Stimulated activated CD8-positive, alpha-beta memory T cell treated with anti-CD3 and anti-CD28 coated beads, Interleukin-7, amount 100 ng/mL, for 1 hour (primary cell): ENCODE measurements around the gene RTCB.

ENCODE experiments used
- DNase-seq, 2 donors: peaks; one replicate each; pipeline ENCODE4 v3.0.0-alpha.2; 2020; ENCODE audit warnings: low read depth in 2 of 2

RTCB gene

DNA sequence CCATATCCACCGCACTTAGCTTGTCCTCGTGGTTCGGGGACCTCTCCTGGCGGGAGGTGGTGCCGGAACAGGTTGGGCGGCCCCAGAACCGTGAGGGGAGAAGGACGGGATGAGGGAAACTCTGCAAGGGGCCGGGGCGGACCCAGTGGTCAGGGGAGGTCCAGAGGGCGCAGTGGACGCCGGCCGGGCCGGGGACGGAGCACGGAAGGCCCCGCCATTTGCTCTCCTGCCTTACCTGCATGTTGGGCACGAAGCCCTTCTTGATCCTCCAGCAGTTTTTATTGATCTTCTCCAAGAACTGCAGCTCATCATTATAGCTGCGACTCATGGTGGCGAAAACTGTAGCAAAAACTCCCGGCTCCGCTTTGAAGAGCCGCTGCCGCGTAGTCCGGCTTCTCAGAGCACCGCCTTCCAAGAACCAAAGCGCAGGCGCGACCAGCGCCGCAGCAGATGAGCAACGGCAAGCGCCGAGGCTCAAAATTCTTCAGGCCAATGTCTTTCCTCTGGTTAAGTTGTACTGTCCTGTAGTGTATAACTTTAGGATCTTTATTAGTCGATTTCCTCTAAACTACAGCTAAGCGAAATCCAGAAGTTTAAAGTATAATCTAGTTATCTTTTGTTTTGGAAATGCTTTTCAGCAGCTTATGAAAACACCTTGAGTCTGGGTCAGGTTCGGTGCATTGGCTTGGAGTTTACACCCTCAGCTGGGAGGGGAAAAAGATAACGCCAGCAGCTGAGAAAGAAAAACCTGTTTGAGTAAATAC, at the start of gene RTCB:
RTCB (minus strand) TSS at position 419 of the 764 bp plus-strand sequence; CDS start at position 328, 91 bp downstream.
- DNase-seq: peak; percentile 84 to 92

DNA sequence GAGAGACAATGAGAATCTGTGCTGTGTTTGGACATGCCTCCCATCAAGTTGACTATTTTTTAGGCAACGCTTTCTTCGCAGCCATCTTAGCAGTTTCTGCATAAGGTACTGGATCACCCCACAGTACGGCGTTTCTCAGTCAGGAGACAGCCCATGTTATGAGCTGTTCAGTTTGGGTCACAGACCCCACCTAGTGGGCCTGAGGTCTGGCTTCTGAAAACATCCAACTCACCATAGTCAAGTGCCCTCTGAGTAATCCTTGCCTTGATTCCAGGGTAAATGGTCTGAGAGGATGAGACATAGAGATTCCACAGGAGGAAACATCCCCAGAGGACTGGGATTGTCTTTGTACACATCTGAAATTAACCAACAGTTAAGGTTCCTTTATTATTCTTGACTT, 45.0 kb upstream of the RTCB start:
- DNase-seq: no peak

DNA sequence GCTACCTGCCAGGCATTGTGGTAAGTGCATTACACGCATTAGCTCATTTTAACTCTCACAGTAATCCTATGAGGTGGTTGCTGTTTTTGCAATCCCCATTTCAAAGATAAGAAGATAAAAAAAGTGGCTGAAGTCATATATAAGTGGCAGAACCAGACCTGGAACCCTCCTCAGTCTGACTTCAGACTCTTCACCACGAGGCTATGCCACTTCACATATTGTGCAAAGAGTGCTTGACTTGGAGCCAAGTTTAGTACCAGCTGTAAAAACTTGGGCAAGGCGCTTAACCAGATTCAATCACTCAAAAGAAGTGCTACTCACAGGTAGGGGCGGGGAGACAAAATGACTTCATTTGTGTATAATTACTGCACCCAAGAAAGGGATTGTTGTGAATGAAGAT, 36.9 kb upstream of the RTCB start:
- no peak for DNase-seq

DNA sequence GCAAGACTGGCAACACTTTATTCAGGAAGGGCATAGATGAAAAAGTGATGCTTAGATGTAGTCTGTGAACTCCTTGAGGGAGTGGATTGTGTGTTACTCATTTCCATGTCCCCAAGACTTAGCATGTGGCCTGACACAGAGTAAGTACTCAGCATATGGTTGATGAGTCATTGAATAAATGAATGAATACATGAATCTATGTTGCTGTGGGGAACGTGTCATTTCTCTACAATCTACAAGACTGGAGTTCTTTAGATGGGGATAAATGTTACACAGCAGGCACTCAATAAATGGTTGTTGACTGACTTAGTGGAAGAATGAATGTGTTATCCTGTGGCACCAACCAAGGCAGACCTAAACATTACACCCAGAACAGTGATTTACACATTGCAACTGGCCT, 34.3 kb upstream of the RTCB start:
- DNase-seq: no peak

DNA sequence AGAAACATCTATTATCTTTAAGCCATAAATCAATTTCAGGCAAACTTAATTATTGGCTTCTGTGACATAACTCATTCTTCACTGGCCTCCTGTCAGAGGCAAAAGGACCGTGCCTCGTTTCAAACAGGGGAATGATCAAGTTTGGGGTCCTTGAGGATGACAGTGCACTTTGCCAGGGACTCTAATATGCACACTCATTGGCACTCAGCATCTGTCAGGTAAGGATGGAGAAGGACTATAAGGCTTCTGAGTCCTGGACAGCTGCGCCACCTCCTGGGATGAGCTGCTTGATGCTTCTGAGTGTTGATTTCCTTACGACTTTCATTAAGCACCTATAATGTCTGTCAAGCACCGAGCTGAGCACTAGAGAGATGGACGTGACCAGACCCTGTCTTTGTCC, 32.0 kb upstream of the RTCB start:
- no peak for DNase-seq

DNA sequence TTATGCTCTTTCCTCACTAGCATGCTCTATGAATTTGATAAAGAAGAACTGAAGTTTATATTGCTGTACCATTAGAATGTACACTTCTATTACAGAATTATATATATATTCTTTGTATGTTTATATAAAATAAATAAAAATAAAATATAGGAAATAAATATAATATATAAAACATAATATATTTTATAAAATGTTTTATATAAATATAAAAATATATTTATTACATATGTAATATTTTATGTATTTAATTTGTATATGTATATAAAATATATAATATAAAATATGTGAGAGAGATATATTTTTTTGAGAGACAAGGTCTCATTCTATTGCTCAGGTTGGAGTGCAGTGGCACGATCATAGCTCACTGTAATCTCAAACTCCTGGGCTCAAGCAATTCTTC, 18.3 kb upstream of the RTCB start:
- DNase-seq: no peak

DNA sequence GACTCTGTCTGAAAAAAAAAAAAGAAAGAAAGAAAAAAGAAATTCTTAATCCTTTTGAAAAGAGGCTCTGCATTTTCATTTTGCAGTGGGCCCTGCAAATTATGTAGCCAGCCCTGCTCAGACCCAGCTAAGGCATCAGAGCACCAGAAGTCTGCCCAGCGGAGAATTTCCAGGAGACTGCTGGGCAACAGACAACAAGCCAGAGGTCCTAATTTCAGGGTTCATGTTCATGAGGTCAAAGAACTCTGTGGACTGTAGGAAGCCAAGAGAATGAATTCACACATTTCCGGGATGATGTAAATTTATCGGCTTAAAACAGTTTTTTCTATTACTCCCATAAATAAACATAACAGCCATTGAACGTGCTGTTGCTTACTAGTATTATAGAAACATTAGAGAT, 14.8 kb upstream of the RTCB start:
- DNase-seq: no peak

DNA sequence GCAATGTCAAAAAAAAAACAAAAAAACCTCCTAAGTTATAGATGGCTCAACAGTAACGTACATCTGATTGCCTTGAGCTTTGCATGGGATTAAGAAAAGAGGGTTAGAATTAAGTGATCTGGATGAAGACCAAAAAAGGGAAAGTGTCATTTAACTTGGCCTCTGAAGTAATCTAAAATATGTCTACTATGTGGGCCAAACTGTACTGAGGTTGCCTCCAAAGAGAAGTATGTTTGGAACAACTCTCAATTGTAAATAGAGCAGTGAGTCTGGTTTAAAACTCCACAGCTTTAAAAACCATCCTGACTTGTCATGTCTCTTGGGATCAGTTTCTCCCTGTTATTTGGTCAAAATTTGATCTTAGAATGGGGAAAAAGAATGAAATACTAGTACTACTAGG, 11.6 kb upstream of the RTCB start:
- DNase-seq: no peak

DNA sequence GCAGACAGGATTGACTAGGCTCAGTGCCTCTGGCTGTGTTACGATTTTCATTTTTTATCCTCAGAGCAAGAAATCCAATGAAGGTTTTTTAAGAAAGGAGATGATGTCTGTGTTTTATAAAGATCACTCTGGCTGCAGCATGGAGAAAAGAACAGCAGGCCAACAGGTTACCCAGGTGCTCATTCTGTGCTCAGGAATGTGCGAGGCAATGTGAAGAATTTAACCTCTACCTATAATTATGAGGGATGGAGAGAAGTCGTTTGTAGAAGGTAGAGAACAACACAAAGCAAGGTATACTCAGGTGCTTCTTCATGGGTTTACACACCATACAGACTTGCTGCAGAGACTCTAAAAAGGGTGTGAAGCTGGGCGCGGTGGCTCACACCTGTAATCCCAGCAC, 10.0 kb upstream of the RTCB start:
- no peak for DNase-seq

DNA sequence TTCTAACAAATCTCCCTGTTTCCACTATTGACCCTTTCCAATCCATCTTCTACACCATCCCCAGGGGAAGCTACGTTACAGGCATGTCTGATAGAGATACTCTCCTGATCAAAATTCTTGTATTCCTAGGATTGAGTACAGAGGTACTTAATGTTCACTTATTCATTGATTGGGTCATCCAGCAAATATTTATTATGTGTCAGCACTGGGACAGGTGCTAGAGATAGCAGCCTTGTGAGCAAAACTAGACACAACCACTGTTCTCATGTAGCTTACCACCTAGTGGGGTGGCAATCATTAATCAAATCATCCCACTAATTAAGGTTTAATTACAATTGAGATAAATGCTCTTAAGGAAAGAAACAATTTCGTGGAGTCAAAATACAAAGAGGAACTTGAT, 9.4 kb upstream of the RTCB start:
- no peak for DNase-seq

DNA sequence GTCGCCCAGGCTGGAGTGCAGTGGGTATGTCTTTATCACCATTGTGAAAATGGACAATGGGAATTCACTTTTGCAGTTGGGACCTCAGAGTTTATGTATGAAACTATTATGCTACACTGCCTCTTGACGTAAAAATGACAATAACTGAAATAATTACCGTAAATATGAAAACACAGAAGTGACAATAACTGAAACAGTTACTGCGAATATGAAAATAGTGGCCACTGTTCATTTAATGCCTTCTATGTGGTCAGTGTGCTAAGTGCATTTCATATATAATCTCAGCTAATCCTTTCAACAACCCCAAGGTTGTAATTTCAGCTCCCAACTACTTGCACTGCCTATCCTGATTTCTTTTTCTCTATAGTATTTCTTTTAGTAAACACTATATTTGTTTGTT, 5.9 kb upstream of the RTCB start:
- DNase-seq: no peak

DNA sequence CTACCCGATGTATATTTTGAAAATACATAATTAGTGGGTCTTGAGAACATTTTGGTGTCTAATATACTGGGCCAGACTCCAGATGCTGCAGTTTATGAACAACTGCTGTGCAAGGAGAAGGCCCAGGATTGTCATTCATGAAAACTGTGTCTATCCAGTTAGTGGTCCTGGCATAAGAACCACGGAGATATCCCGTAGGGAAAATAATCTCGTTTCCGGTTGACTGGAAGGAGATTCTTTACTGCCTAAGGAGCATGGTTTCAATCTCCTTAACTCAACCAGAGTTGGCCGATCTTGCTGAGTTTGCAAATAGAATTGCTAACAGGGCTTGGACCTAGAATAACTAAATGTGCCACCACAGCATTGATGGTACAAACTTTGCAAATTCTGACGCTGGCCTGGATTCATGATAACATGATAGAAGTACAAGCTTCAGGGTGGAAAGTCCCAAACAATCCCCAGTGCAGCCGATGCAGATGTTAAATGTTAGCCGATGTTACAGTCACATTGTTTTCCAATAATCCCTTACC, 4.6 kb upstream of the RTCB start:
- DNase-seq: no peak

DNA sequence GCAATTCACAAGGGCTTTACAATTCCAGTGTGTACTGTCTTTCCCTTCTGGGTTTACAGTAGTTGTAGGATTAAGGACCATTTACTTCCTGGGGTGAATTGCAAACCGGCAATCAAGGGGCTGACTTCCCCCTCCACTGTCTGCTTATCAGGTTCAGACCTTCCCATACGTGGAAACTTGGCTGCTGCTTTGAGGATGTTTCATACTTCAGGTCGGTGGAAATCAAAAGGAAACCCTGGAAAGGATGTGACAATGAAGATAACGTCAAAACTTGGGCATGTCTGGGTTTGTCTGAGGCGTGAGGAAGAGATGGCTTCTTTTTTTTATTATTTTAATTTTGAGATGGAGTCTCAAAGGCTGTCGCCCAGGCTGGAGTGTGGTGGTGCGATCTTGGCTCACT, 2.1 kb upstream of the RTCB start:
- no peak for DNase-seq

DNA sequence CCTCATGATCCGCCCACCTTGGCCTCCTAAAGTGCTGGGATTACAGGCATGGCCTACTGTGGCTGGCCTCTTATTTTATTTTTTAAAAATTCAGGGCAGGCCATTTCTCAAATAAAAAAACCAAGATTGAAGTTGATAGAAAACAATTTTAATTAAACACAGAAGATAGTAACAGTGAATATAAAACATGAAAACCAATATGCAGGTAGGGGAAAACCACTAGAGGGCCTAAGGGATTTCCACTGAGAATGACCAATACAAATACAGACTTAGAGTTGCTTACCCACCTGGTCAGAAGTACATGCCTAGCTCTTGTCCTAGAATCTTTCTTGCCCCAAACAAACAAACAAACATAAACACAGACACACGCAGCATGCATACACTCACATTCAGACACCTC, 1.7 kb upstream of the RTCB start:
- no peak for DNase-seq

DNA sequence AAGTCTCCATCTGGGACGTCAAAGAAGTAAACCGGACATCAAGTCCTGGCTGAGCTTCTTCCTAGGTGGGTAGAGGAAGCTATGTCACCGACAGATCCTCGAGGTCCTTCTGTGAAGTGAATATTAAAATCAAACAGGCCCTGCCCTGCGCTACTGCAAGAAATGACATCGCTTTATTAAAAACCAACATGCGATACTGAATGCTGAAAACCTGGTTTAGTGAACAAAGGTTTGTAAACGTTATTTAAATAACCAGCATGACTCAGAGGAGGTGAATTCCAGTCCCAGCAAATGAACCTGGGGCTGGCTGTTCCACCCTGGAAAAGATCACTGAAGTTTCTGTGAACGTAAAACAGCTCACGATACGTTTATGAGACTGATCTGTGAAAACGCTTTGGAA, 645 bp downstream of the RTCB start:
- no peak for DNase-seq

DNA sequence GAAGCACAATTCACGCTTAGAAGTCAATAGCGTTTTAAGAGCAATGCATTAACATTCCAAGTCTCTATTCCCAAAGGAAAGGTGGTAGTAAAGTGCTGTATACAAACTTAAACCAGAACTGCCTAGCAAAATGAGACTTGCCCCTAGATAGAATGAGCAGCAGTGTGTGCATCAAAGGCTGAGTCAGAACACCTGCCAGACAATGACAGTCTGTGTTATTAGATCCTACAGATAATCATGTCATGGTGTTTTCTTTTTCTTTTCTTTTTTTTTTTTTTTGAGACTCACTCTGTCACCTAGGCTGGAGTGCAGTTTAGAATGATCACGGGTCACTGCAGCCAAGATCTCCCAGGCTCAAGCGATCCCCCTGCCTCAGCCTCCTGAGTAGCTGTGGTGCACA, 1.6 kb downstream of the RTCB start:
- no peak for DNase-seq

DNA sequence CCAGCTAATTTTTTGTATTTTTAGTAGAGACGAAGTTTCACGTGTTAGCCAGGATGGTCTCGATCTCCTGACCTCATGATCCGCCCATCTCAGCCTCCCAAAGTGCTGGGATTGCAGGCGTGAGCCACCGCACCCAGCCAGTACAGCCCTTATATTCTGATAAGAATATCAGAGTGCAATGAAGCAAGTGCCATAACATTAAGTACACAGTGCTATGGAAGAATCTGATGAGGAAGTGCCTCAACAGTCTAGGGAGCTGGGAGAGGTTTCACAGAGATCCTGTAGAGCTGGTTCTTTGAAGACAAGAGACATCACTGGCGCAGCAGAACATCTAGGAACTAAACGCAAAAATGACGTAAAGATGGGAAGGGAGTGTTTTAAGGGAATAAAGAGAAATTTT, 2.1 kb downstream of the RTCB start:
- DNase-seq: no peak

DNA sequence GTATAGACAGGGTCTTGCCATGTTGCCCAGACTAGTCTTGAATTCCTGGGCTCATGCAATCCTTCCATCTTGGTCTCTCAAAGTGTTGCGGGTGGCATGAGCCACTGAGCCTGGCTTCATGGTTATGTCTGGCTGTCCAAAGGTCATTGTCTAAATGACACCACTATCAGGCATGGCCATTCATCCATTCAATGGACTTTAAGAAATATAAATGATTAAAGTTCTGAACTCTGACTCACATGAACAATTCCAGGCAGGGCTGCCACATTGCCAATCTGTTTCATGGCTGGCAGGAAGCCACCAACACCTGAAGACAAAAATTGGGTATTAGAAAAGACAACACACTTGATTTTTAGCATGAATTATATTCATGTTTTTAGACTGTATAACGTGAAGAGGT, 4.1 kb downstream of the RTCB start:
- no peak for DNase-seq

DNA sequence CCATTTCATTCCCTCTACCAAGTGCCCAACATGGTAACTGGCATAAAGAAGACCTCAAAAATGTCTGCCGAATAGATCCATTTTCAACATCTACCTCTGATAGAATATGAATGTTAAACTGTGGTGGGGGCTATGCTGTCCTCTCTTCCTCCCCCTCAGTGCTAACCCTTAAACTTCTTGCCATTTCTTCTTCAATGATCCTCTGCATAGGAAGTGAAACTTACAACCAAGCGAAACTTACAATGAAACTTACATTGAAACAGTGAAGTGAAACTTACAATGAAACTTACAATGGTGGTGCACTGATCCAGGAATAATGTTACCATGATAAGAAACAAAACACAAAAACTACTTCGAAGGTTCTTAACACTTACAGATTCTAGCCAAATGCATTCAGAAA, 4.7 kb downstream of the RTCB start:
- no peak for DNase-seq

DNA sequence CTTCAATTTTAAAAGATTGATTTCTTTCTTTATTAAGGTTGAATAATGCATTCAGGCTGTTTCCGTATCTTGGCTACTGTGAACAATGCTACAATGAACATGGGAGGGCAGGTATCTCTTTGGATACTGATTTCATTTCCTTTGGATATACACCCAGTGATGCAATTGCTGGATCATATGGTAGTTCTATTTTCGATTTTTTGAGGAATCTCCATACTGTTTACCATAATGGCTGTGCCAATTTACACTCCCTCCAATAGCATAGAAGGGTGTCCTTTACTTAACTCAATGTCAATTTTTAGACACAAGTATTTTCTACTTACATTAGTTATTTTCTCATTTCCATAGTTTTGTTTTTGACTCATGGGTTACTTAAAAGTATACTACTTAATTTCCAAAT, 8.0 kb downstream of the RTCB start:
- DNase-seq: no peak

DNA sequence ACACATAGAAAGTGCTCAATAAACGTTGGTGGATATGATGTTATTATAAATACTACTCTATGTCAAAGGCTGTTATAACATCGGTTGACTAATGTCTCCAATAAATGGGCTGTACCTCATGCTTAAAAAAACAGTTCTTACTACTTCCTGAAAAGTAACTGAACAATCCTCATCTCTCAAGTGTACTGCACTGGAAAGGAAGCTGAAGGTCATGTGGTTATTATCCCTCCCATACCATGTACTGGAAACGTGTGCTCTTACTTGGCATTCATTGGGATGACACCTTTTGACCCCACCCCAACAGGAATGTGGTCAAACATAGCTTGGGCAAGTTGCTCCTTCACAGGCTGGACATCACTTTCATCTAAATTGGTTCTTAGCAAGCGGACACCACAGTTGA, 10.6 kb downstream of the RTCB start:
- no peak for DNase-seq

DNA sequence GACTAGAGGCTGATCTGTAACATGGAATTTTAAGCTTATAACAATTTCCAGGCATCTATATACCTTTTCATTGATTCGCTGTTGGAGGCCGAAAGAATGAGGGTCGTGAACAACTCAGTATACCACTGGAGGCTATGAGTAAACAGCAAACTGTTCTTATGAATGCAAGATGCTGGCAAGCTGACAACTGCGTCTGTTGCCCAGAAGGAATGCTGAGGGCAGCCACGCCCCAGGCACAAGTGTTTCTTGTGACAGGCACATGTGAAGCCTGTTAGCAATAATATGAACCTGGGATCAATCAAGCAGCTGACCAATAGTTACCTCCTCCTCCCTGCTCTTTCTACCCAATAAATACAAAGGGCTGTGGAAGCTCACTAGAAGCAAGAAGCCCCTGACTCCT, 15.3 kb downstream of the RTCB start:
- DNase-seq: no peak

DNA sequence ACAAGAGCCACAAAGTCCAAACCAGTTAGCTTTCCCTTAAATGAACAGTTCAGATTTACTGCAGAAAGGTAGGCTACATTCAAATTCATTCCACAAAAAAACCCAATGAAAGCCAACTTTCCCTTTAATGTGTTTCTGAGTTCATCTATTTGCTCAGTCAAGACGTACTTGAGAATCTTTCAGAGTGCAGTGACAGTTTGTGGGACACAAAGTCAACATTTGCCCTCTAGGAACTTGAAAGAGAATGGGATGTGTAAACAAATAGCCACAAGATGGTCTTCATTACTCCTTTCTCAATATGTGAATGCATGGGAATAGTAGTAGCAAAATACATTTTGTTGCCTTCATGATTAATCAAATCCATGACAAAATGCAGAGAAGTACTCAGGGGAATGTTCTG, 15.8 kb downstream of the RTCB start:
- no peak for DNase-seq

DNA sequence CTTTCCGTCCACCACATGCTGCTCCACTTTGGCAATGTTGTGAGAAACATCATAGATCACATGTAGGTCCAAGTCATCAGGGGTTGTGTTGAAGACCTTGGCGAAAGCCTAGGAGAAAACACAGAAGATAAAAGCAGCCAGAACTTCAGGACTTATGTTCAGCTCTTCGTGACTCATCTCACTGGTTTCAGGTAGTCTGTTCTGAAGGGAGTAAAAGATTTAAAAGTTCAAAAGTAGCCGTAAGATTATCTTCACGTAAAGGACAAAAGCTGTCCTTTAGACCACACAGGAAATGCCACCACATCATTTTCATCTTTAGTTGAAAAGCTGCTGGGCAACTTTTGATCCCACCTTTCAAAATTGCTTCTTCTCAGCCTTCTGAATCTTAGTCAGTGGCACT, 16.9 kb downstream of the RTCB start:
- DNase-seq: no peak
